ENCODE data around the gene SP6. TPM values are rescaled to one million over a fixed set of nuclear protein-coding genes. Genes with fewer than 3 reads are reported as not detected.

Gene SP6
- total RNA-seq, 4 donors from 2014 or later: 0.12 to 0.31 (median 0.14) TPM

DNA sequence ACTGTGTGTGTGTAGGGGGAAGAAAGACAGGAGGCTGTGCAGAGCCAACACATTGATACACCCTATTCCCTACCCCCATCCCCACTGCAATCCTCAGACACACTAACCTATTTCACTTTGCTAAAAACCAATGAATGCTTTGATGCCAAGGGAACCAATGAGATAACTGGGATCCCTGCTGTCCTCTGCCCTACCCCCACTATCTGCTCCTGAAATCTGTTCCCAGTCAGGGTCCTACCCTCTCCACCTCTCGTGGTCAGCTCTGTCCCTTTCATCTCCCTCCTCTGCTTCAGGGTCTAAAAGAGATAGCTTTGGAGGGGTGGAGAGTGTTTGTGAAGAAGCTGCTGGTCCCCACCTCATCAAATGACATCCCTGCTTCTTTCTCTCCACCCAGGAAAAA is 19.1 kb upstream of the SP6 start:
- ATAC-seq: no peak
- Histone ChIP-seq H3K27me3 (peaks cover 97% of the 10 kb centered on the region), H3K36me3 (no peaks in the 10 kb centered on the region), H3K9me3 (no peaks in the 10 kb centered on the region), H3K4me1 (peaks cover 0 to 7% (median 0%) of the 10 kb centered on the region in 3 donors), H3K27ac (no peak overlapping the region), H3K4me3 (no peak overlapping the region)
- TF ChIP-seq POLR2A (IDR thresholded peaks at IDR 0.05): no peak
- no peak for TF ChIP-seq POLR2AphosphoS5 (IDR thresholded peaks at IDR 0.05)
- TF ChIP-seq, protein P1, sequence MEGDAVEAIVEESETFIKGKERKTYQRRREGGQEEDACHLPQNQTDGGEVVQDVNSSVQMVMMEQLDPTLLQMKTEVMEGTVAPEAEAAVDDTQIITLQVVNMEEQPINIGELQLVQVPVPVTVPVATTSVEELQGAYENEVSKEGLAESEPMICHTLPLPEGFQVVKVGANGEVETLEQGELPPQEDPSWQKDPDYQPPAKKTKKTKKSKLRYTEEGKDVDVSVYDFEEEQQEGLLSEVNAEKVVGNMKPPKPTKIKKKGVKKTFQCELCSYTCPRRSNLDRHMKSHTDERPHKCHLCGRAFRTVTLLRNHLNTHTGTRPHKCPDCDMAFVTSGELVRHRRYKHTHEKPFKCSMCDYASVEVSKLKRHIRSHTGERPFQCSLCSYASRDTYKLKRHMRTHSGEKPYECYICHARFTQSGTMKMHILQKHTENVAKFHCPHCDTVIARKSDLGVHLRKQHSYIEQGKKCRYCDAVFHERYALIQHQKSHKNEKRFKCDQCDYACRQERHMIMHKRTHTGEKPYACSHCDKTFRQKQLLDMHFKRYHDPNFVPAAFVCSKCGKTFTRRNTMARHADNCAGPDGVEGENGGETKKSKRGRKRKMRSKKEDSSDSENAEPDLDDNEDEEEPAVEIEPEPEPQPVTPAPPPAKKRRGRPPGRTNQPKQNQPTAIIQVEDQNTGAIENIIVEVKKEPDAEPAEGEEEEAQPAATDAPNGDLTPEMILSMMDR (IDR thresholded peaks at IDR 0.05): no peak
- no peak for TF ChIP-seq EP300 (IDR thresholded peaks at IDR 0.05)
- WGBS, 2 donors (ENCODE audit: low coverage in 1 of 2): 14% methylated on average over 1 of the region's 1 CpG; no CpG with 5 or more reads in 1 of the 2 donors

DNA sequence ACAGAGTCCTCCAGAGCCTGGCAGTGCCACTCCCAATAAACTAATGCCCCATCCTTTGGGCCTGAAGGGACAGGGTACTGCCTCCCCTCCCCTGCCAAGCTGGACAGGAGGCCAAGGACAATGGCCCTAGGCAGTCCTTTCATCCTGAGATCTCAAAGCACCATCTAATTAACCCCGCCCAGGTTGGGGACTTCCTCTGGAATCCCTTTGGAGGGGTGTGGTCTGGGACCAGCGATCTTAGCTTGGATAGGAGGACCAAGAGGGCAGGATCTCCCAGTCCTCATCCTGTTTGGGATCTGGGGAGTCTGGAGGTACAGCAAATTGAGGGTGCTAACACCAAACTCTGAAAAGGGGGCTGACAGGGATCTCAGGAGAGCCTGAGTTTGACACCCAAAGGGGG is 18.2 kb upstream of the SP6 start:
- H3K4me3 ChIP-seq: no peak overlapping the region
- H3K4me1 ChIP-seq: peaks cover 0 to 7% (median 0%) of the 10 kb centered on the region in 3 donors
- H3K36me3 ChIP-seq: no peaks in the 10 kb centered on the region
- no peak overlapping the region for H3K27ac ChIP-seq
- TF ChIP-seq EP300 (IDR thresholded peaks at IDR 0.05): no peak
- TF ChIP-seq POLR2A (IDR thresholded peaks at IDR 0.05): no peak
- no peak for TF ChIP-seq POLR2AphosphoS5 (IDR thresholded peaks at IDR 0.05)
- TF ChIP-seq, protein P1 (IDR thresholded peaks at IDR 0.05): no peak
- no peaks in the 10 kb centered on the region for H3K9me3 ChIP-seq
- peaks cover 94% of the 10 kb centered on the region for H3K27me3 ChIP-seq
- no peak for ATAC-seq
- WGBS, 2 donors (ENCODE audit: low coverage in 1 of 2): no CpG with 5 or more reads among the region's 2 CpGs

GRCh38 chr17:47867813-47868533 is 17.0 kb upstream of the SP6 start:
- H3K27me3 ChIP-seq: peaks cover 83% of the 10 kb centered on the region
- H3K4me1 ChIP-seq: peaks cover 0 to 7% (median 0%) of the 10 kb centered on the region in 3 donors
- H3K4me3 ChIP-seq: no peak overlapping the region
- no peak overlapping the region for H3K27ac ChIP-seq
- TF ChIP-seq POLR2AphosphoS5 (IDR thresholded peaks at IDR 0.05): no peak
- no peak for TF ChIP-seq POLR2A (IDR thresholded peaks at IDR 0.05)
- TF ChIP-seq, protein P1 (IDR thresholded peaks at IDR 0.05): no peak
- TF ChIP-seq EP300 (IDR thresholded peaks at IDR 0.05): no peak
- H3K9me3 ChIP-seq: no peaks in the 10 kb centered on the region
- H3K36me3 ChIP-seq: no peaks in the 10 kb centered on the region
- 81 to 84% methylated on average over 5 to 9 of the region's 11 CpGs for WGBS, 2 donors (ENCODE audit: low coverage in 1 of 2)
- ATAC-seq: no peak

DNA sequence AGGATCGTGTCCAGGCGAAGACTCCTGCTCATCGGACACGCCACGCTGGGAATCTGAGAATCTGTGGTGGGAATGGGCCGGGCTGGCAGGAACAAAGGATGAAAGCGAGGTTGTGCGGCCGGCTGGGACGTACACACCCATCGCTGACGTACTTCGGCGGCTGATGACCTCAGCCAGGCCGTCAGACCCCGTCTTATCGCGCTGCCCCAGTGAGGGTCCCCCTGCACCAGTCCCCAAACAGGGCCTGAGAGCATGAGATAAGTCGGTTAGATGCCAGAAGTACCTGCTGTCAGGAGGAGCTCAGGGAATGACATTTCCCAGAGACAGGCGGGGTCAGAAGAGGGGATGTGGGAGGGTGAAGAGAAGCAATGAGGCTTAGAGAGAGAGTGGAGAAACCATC is 16.0 kb upstream of the SP6 start:
- H3K4me3 ChIP-seq: no peak overlapping the region
- WGBS, 2 donors (ENCODE audit: low coverage in 1 of 2): 20 to 100% methylated on average over 1 to 9 of the region's 20 CpGs
- peaks cover 73% of the 10 kb centered on the region for H3K27me3 ChIP-seq
- ATAC-seq: no peak
- H3K9me3 ChIP-seq: no peaks in the 10 kb centered on the region
- no peak overlapping the region for H3K27ac ChIP-seq
- no peaks in the 10 kb centered on the region for H3K36me3 ChIP-seq
- no peaks in the 10 kb centered on the region for H3K4me1 ChIP-seq
- TF ChIP-seq EP300 (IDR thresholded peaks at IDR 0.05) (no peak), POLR2AphosphoS5 (IDR thresholded peaks at IDR 0.05) (no peak), POLR2A (IDR thresholded peaks at IDR 0.05) (no peak)
- TF ChIP-seq, protein P1 (IDR thresholded peaks at IDR 0.05): no peak

DNA sequence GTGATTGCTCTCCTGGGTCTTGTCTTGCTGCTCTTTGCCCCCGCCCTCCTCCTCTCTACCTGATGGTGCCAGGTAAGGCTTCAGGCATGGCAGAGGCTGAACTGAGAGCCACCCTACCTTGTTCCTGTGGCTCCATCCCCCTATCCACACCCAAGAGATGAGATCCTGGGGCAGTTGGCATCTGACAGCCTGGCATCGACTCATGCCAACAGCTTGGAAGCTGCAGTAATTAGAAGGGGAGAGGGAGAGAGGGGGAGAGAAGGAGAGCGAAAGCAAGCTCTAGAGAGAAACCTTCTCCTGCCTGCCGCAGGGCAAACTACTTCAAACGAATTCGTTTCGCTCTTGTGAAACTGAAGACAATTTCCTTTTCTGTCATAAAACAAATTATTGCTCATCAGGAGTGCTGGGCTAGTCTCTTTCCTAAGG is 13.8 kb upstream of the SP6 start:
- no peaks in the 10 kb centered on the region for H3K9me3 ChIP-seq
- WGBS, 2 donors (ENCODE audit: low coverage in 1 of 2): 33 to 41% methylated on average over 3 to 4 of the region's 7 CpGs
- H3K4me1 ChIP-seq: no peaks in the 10 kb centered on the region
- peaks cover 71% of the 10 kb centered on the region for H3K27me3 ChIP-seq
- no peaks in the 10 kb centered on the region for H3K36me3 ChIP-seq
- H3K4me3 ChIP-seq: no peak overlapping the region
- TF ChIP-seq POLR2AphosphoS5 (IDR thresholded peaks at IDR 0.05) (no peak), EP300 (IDR thresholded peaks at IDR 0.05) (no peak), POLR2A (IDR thresholded peaks at IDR 0.05) (no peak)
- TF ChIP-seq, protein P1 (IDR thresholded peaks at IDR 0.05): no peak
- ATAC-seq: no peak
- no peak overlapping the region for H3K27ac ChIP-seq

All from gastroesophageal sphincter (tissue), 4 donors.